Osteoblast (primary cell): Measurements from ENCODE around the gene TRIOBP. TPM values are rescaled to one million over a fixed set of nuclear protein-coding genes. Genes with fewer than 3 reads are reported as not detected.

Source experiments
- DNase-seq: peaks from one replicate; pipeline ENCODE4 v3.0.0; 2011; ENCODE audit warnings: low spot score, mixed read lengths; ENCODE audit not compliant: insufficient read length; ENCODE audit errors: missing footprints
- H2AFZ ChIP-seq: 2 replicates; pipeline ENCODE4 v1.6.0; 2011; ENCODE audit warnings: mild to moderate bottlenecking, low read length
- H3K27ac ChIP-seq: 2 replicates; pipeline ENCODE4 v1.5.1; 2011; ENCODE audit warnings: mild to moderate bottlenecking, low read depth, low read length, moderate library complexity
- H3K27me3 ChIP-seq: 2 replicates; pipeline ENCODE4 v1.6.0; 2012; ENCODE audit warnings: mild to moderate bottlenecking, control low read depth, inconsistent platforms, low read length, moderate library complexity; ENCODE audit not compliant: insufficient read depth
- H3K36me3 ChIP-seq: 2 replicates; pipeline ENCODE4 v1.5.1; 2011; ENCODE audit warnings: mild to moderate bottlenecking, low read length, control low read depth, moderate library complexity; ENCODE audit not compliant: insufficient read depth
- H3K4me1 ChIP-seq: 2 replicates; pipeline ENCODE4 v1.5.1; 2011; ENCODE audit warnings: mild to moderate bottlenecking, low read length, control low read depth, moderate library complexity; ENCODE audit not compliant: insufficient read depth
- H3K4me2 ChIP-seq: 2 replicates; pipeline ENCODE4 v1.6.0; 2011; ENCODE audit warnings: mild to moderate bottlenecking, low read length; ENCODE audit not compliant: insufficient read depth
- H3K4me3 ChIP-seq: fragments of 200-600 bp; sonication (generic); 3 replicates; pipeline ENCODE4 v1.5.1; 2012; ENCODE audit warnings: mild to moderate bottlenecking, low read length, inconsistent platforms; ENCODE audit not compliant: insufficient read depth
- H3K79me2 ChIP-seq: 2 replicates; pipeline ENCODE4 v1.6.0; 2012; ENCODE audit warnings: mild to moderate bottlenecking, low read length, control low read depth, inconsistent platforms; ENCODE audit not compliant: insufficient read depth
- H3K9me3 ChIP-seq: 2 replicates; pipeline ENCODE4 v1.5.1; 2011; ENCODE audit warnings: low read depth, low read length, control low read depth
- H4K20me1 ChIP-seq: 2 replicates; pipeline ENCODE4 v1.6.0; 2012; ENCODE audit warnings: mild to moderate bottlenecking, low read length, control low read depth; ENCODE audit not compliant: insufficient read depth
- CTCF ChIP-seq: IDR thresholded peaks from 2 replicates; pipeline ENCODE4 v1.5.1; 2011; ENCODE audit warnings: mild to moderate bottlenecking, low read depth, low read length, moderate library complexity; ENCODE audit errors: extremely low read depth
- total RNA-seq: library from RNA; depleted of rRNA; stranded (reverse); fragments of >200 nt; gene quantifications from 2 replicates; pipeline ENCODE4 v1.2.3, GENCODE V29; 2012

The TRIOBP gene
- total RNA-seq, 1 donor: 162 TPM

GRCh38 chr22:37804352-37804880, 107.6 kb downstream of the TRIOBP start:
- Histone ChIP-seq H3K4me3 (peak overlapping the region; percentile 84), H3K27ac (peak overlapping the region; percentile 82), H3K9me3 (no peaks in the 10 kb centered on the region), H3K79me2 (peaks cover 13% of the 10 kb centered on the region), H3K4me2 (peak overlapping the region; percentile 98), H2AFZ (peak overlapping the region; percentile 66), H3K4me1 (peaks cover 30% of the 10 kb centered on the region), H3K27me3 (no peaks in the 10 kb centered on the region), H3K36me3 (no peaks in the 10 kb centered on the region), H4K20me1 (peaks cover 2% of the 10 kb centered on the region)
- TF ChIP-seq CTCF: no peak
- DNase-seq: peak; percentile 95

GRCh38 chr22:37804881-37805809, 108.3 kb downstream of the TRIOBP start:
- DNase-seq: peak; percentile 97
- Histone ChIP-seq H3K79me2 (peaks cover 13% of the 10 kb centered on the region), H3K27ac (peak overlapping the region; percentile 82), H3K27me3 (no peaks in the 10 kb centered on the region), H3K4me2 (peak overlapping the region; percentile 98), H3K9me3 (no peaks in the 10 kb centered on the region), H4K20me1 (peaks cover 2% of the 10 kb centered on the region), H2AFZ (peak overlapping the region; percentile 91), H3K36me3 (no peaks in the 10 kb centered on the region), H3K4me3 (peak overlapping the region; percentile 84), H3K4me1 (peaks cover 30% of the 10 kb centered on the region)
- no peak for TF ChIP-seq CTCF

- no peaks in the 10 kb centered on the region for H3K27me3 ChIP-seq
- peak overlapping the region; percentile 82 for H3K27ac ChIP-seq
- H3K4me3 ChIP-seq: peak overlapping the region; percentile 84
- peak; percentile 69 for DNase-seq
- peak overlapping the region; percentile 91 for H2AFZ ChIP-seq
- no peaks in the 10 kb centered on the region for H3K9me3 ChIP-seq
- peaks cover 2% of the 10 kb centered on the region for H4K20me1 ChIP-seq
- peaks cover 13% of the 10 kb centered on the region for H3K79me2 ChIP-seq
- peak overlapping the region; percentile 98 for H3K4me2 ChIP-seq
- H3K36me3 ChIP-seq: no peaks in the 10 kb centered on the region
- H3K4me1 ChIP-seq: peaks cover 30% of the 10 kb centered on the region
- TF ChIP-seq CTCF: no peak
These were observed 109.0 kb downstream of the TRIOBP start for GRCh38 chr22:37805810-37806277.
